GM12864 (cell line): ENCODE results near the gene CCDC40.

Experiments
- DNase-seq: peaks from one replicate; pipeline ENCODE4 v3.0.0-alpha.2; 2011; ENCODE audit warnings: low read depth
- H3K4me3 ChIP-seq: 2 replicates; pipeline ENCODE4 v1.5.1; 2011; ENCODE audit warnings: mild to moderate bottlenecking, low read depth, low read length, control low read depth
- TF ChIP-seq, protein P1 (sequence below): IDR thresholded peaks from 2 replicates; pipeline ENCODE4 v1.5.1; 2011; ENCODE audit warnings: low read depth, mild to moderate bottlenecking, moderate library complexity, low read length, control low read depth, inconsistent platforms; ENCODE audit errors: missing control alignments

The CCDC40 gene

DNA sequence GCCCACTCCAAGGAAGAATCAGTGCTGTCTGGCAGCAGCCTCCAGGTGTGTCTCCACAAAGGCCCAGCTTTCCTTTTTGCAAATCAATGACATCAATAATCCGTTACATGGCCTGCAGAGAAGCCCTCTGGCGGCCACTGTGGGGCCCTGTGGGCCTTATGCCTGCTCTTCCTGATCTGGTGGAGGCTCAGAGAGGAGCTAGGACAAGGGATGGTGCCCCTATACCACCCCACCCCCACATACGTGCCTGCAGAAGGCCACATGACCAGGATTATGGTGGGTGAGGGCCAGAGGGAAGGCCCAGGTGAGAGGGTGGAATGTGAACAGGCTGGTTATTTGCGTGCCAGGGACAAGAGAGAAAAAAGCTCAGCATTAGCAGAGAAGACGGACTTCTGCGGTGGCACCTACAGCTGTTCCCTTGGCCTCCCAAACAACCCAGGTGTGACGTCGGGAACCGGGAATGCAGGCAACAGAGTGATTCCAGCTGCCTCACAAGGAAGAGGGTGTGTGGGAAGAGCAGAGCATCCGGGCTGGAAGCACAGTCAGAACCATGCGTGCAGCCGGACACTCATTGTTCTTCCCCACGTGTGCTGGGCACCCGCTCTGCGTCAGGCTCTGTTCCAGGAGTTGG is 88.0 kb downstream of the CCDC40 start:
- TF ChIP-seq, protein P1, sequence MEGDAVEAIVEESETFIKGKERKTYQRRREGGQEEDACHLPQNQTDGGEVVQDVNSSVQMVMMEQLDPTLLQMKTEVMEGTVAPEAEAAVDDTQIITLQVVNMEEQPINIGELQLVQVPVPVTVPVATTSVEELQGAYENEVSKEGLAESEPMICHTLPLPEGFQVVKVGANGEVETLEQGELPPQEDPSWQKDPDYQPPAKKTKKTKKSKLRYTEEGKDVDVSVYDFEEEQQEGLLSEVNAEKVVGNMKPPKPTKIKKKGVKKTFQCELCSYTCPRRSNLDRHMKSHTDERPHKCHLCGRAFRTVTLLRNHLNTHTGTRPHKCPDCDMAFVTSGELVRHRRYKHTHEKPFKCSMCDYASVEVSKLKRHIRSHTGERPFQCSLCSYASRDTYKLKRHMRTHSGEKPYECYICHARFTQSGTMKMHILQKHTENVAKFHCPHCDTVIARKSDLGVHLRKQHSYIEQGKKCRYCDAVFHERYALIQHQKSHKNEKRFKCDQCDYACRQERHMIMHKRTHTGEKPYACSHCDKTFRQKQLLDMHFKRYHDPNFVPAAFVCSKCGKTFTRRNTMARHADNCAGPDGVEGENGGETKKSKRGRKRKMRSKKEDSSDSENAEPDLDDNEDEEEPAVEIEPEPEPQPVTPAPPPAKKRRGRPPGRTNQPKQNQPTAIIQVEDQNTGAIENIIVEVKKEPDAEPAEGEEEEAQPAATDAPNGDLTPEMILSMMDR: peak; percentile 41
- H3K4me3 ChIP-seq: no peak overlapping the region
- no peak for DNase-seq

DNA sequence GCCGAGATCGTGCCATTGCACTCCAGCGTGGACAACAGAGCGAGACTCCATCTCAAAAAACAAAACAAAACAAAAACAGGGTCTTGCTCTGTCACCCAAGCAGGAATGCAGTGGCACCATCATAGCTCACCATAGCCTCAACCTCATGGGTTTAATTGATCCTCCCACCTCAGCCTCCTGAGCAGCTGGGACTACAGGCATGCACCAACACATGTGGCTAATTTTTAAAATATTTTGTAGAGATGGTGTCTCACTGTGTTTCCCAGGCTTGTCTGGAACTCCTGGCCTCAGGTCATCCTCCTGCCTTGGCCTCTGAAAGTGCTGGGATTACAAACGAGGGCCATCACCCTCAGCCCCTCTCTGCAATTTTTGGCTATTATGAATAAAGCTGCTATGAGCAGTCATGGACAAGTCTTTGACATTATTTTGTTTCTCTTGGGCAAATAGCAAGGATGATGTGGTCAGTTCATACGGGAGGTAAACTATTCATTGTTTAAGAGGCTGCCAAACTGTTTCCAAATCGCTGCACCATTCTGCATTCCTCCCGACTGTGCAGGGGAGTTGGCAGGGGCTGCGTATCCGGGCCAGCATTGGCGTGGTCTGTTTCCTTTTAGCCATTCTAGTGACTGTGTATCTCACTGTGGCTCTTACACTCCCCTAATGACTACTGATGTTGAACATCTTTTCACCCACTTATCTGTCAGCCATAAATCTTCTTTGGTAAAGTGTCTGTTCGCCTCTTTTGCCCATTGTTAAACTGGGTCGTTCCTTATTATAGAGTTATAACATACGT is 89.4 kb downstream of the CCDC40 start:
- no peak for DNase-seq
- H3K4me3 ChIP-seq: no peak overlapping the region
- TF ChIP-seq, protein P1: no peak

DNA sequence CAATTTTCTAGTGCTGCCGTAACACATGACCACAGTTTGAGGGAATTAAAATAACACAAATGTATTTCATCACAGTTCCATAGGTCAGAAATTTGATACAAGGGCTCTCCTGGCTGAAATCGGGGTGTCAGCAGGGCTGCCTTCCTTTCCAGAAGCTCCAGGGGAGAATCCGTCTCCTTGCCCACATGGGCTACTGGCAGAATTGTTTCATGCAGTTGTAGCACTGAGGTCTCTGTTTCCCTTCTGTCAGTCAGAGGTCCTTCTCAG is 89.9 kb downstream of the CCDC40 start:
- DNase-seq: no peak
- H3K4me3 ChIP-seq: no peak overlapping the region
- TF ChIP-seq, protein P1: no peak

DNA sequence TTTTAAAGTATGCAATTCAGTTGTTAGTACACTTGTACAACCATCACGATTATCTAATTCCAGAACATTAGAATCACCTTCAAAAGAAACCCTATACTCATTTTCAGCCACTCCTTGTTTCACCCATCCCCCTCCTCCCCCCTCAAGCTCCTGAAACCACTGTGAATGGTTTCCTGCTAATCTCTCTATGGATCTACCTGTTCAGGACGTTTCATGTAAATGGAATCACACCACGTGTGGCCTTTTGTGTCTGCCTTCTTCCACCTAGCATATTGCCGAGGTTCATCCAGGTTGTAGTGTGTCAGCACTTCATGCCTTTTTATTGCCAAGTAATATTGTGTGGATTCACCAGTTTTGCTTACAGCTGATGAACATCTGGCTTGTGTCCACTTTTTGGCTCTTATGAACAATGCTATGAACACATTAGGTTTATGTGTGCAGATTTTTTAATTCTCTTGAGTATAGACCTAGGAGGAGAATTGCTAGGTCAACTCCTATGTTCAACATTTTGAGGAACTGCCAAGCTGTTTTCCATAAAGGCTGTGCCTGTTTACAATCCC is 92.6 kb downstream of the CCDC40 start:
- H3K4me3 ChIP-seq: no peak overlapping the region
- TF ChIP-seq, protein P1: no peak
- no peak for DNase-seq

DNA sequence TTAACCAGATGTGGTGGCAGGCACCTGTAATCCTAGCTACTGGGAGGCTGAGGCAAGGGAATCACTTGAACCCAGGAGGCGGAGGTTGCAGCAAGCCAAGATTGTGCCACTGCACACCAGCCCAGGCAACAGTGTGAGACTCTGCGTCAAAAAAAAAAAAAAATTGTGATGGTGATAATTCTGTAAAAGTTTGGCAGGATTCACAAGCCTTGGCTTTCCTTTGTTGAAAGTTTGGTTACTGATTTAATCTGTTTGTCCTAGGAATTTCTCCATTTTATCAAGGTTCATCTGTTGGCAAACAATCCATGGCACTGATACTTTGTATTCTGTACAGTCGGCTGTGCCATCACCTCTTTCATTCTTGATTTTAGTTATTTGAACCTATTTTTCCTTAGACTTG is 94.5 kb downstream of the CCDC40 start:
- TF ChIP-seq, protein P1: no peak
- no peak overlapping the region for H3K4me3 ChIP-seq
- no peak for DNase-seq

DNA sequence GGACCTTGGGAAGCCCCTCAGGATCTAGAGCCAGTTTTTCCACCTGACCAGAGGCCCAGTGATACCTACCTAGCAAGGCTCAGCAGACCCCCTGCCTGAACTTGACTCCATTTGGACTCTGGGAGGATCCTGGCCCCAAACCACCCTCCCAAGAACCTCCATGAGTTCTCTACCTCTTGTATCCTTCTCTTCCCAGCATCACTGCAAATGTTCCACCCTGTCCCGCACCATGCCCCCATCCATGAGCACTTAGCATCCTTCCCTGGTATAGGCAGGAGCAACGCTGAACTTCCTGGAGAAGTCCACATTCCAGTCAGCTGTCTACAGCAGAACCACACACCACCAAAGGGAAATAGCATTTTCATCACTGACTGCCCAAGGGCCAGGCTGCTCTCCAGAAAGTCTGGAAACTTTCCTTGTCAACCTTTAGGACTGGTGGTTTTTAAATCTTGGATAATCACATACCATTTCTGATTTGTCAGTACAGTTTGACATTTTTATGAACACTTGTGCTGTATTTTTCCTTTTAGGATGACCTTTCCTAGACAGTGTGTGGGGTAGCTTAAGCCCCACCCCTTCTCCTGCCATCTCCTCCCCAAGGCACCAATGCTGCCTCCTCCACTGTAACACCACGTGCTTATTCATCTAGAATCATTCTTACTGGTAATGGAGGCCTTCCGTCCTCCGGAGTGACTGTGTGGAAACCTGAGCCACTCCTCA is 96.6 kb downstream of the CCDC40 start:
- TF ChIP-seq, protein P1: no peak
- no peak overlapping the region for H3K4me3 ChIP-seq
- DNase-seq: no peak

DNA sequence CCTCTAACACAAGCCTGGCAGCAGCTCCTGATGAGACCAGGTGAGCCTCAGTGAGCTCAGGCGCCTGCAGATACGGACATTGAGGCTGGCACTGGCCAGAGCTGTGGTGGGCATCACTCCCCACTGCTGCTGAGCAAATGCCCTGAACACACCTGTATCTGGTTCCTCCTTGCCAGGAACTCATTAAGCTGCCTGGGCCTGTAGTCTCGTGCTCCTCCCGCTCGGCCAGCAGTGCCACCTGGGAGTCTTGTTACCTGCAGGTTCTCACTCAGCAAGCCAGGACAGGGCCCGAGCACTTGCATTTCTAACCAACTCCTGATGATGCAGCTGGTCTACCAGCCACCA is 97.2 kb downstream of the CCDC40 start:
- TF ChIP-seq, protein P1: no peak
- no peak overlapping the region for H3K4me3 ChIP-seq

More for the DNA sequence above, 97.2 kb downstream of the CCDC40 start:
- no peak for DNase-seq
